NCI-H2227 (cell line): ENCODE results near the gene OR2L8.

ENCODE experiments used
- DNase-seq: peaks from one replicate; lab custom pipeline; 2025; ENCODE audit not compliant: unreplicated experiment; lab: John Stamatoyannopoulos, UW

Gene OR2L8

GRCh38 chr1:247948558-247948957 is at the start of gene OR2L8:
TSS of gene OR2L8 (plus strand) at chr1:247948858. CDS start at chr1:247948858, 0 bp downstream.
- no peak for DNase-seq

GRCh38 chr1:247904122-247904521 is 44.5 kb upstream of the OR2L8 start:
- DNase-seq, result no peak

- no peak for DNase-seq
Measured at GRCh38 chr1:247905181-247905580, 43.5 kb upstream of the OR2L8 start.

- no peak for DNase-seq
Measured at GRCh38 chr1:247905910-247906503, 42.7 kb upstream of the OR2L8 start.

- no peak for DNase-seq
Measured at GRCh38 chr1:247906504-247907047, 42.1 kb upstream of the OR2L8 start.

- DNase-seq, result no peak
Measured at GRCh38 chr1:247908766-247909165, 39.9 kb upstream of the OR2L8 start.

- no peak for DNase-seq
Measured at GRCh38 chr1:247913786-247914185, 34.9 kb upstream of the OR2L8 start.

- no peak for DNase-seq
Measured at GRCh38 chr1:247914941-247915662, 33.6 kb upstream of the OR2L8 start.

- DNase-seq, result no peak
Measured at GRCh38 chr1:247919952-247920351, 28.7 kb upstream of the OR2L8 start, which contains the start of gene OR2T8. TSS of gene OR2T8 (plus strand) at chr1:247920252. CDS start at chr1:247921018, 766 bp downstream.

- no peak for DNase-seq
Measured at GRCh38 chr1:247923941-247924340, 24.7 kb upstream of the OR2L8 start.

- DNase-seq, result no peak
Measured at GRCh38 chr1:247924868-247925267, 23.8 kb upstream of the OR2L8 start, which contains the start of gene OR2AJ1. TSS of gene OR2AJ1 (plus strand) at chr1:247924889. CDS start at chr1:247933769, 8,880 bp downstream.

GRCh38 chr1:247933989-247934388 is 14.7 kb upstream of the OR2L8 start:
- DNase-seq, result no peak

- no peak for DNase-seq
Measured at GRCh38 chr1:247935781-247936180, 12.9 kb upstream of the OR2L8 start.

GRCh38 chr1:247936415-247936814 is 12.2 kb upstream of the OR2L8 start:
- no peak for DNase-seq

- peak; percentile 51 for DNase-seq
Measured at GRCh38 chr1:247936965-247937734, 11.5 kb upstream of the OR2L8 start.

GRCh38 chr1:247942624-247943023 is 6.0 kb upstream of the OR2L8 start:
- no peak for DNase-seq

- no peak for DNase-seq
Measured at GRCh38 chr1:247953408-247953807, 4.8 kb downstream of the OR2L8 start.

- no peak for DNase-seq
Measured at GRCh38 chr1:247961791-247962190, 13.1 kb downstream of the OR2L8 start.

GRCh38 chr1:247962911-247963588 is 14.4 kb downstream of the OR2L8 start:
- DNase-seq, result no peak

GRCh38 chr1:247964933-247965332 is 16.3 kb downstream of the OR2L8 start, which contains the start of gene OR2AK2:
TSS of gene OR2AK2 (plus strand) at chr1:247965233. CDS start at chr1:247965377, 144 bp downstream.
- no peak for DNase-seq
